OCI-M2 (cell line): ENCODE results near the gene CRELD2.

Source experiments
- DNase-seq: peaks from one replicate; lab custom pipeline; 2025; ENCODE audit not compliant: unreplicated experiment; lab: John Stamatoyannopoulos, UW

Gene CRELD2

GRCh38 chr22:49955581-49956417, 37.4 kb downstream of the CRELD2 start:
- DNase-seq, result no peak

- no peak for DNase-seq
Observed at GRCh38 chr22:49956418-49956770, 38.0 kb downstream of the CRELD2 start.

- no peak for DNase-seq
Observed at GRCh38 chr22:49956914-49957825, 38.7 kb downstream of the CRELD2 start.

- no peak for DNase-seq
Observed at GRCh38 chr22:49957826-49958365, 39.5 kb downstream of the CRELD2 start.

- DNase-seq, result no peak
Observed at GRCh38 chr22:49958366-49958921, 40.0 kb downstream of the CRELD2 start.

- DNase-seq, result no peak
Observed at GRCh38 chr22:49958931-49959781, 40.7 kb downstream of the CRELD2 start.

GRCh38 chr22:49959782-49960158, 41.3 kb downstream of the CRELD2 start:
- no peak for DNase-seq

- peak; percentile 51 for DNase-seq
Observed at GRCh38 chr22:49960159-49961004, 41.9 kb downstream of the CRELD2 start, which contains the start of gene PIM3. Gene PIM3 (plus strand): TSS chr22:49960772. CDS start chr22:49960948, 176 bp downstream.

- no peak for DNase-seq
Observed at GRCh38 chr22:49961005-49961600, 42.7 kb downstream of the CRELD2 start.

- DNase-seq, result no peak
Observed at GRCh38 chr22:49961601-49962011, 43.2 kb downstream of the CRELD2 start.

GRCh38 chr22:49962012-49962750, 43.7 kb downstream of the CRELD2 start:
- DNase-seq, result no peak

- DNase-seq, result no peak
Observed at GRCh38 chr22:49962751-49963646, 44.6 kb downstream of the CRELD2 start.

- DNase-seq, result no peak
Observed at GRCh38 chr22:49963647-49964026, 45.2 kb downstream of the CRELD2 start.

- DNase-seq, result no peak
Observed at GRCh38 chr22:49964136-49965090, 46.0 kb downstream of the CRELD2 start.

- DNase-seq, result no peak
Observed at GRCh38 chr22:49965091-49966040, 46.9 kb downstream of the CRELD2 start.
